SH-SY5Y (cell line): ENCODE data around the gene GTF3C1.

ENCODE experiments used
- GATA2 ChIP-seq: IDR thresholded peaks from 2 replicates; pipeline ENCODE4 v1.6.1; 2011; ENCODE audit warnings: mild to moderate bottlenecking, low read depth, low read length
- GATA3 ChIP-seq: IDR thresholded peaks from 2 replicates; pipeline ENCODE4 v1.6.1; 2011; ENCODE audit warnings: low read depth, mild to moderate bottlenecking, low read length, moderate library complexity

The GTF3C1 gene

GRCh38 chr16:27430923-27431484 is 118.7 kb downstream of the GTF3C1 start:
- TF ChIP-seq GATA2 (no peak), GATA3 (no peak)

GRCh38 chr16:27430512-27430911 is 119.2 kb downstream of the GTF3C1 start:
- TF ChIP-seq GATA2 (no peak), GATA3 (no peak)

- TF ChIP-seq GATA2 (no peak), GATA3 (no peak)
Observed at GRCh38 chr16:27429981-27430441, 119.7 kb downstream of the GTF3C1 start.

GRCh38 chr16:27429330-27429871 is 120.3 kb downstream of the GTF3C1 start:
- no peak for TF ChIP-seq GATA3

GRCh38 chr16:27428026-27428785 is 121.5 kb downstream of the GTF3C1 start:
- TF ChIP-seq GATA2 (no peak), GATA3 (no peak)

- TF ChIP-seq GATA2 (no peak), GATA3 (no peak)
Observed at GRCh38 chr16:27427538-27427937, 122.2 kb downstream of the GTF3C1 start.

GRCh38 chr16:27426423-27427408 is 123.0 kb downstream of the GTF3C1 start:
- TF ChIP-seq GATA3, result no peak

- TF ChIP-seq GATA3 (no peak), GATA2 (no peak)
Observed at GRCh38 chr16:27425961-27426360, 123.8 kb downstream of the GTF3C1 start.

GRCh38 chr16:27424772-27425498 is 124.8 kb downstream of the GTF3C1 start:
- TF ChIP-seq GATA2 (no peak), GATA3 (no peak)

GRCh38 chr16:27421961-27422740 is 127.6 kb downstream of the GTF3C1 start:
- TF ChIP-seq GATA2, result no peak
- TF ChIP-seq GATA3, result no peak

GRCh38 chr16:27417047-27417671 is 132.6 kb downstream of the GTF3C1 start:
- TF ChIP-seq GATA3, result no peak
- no peak for TF ChIP-seq GATA2

- TF ChIP-seq GATA2 (no peak), GATA3 (no peak)
Observed at GRCh38 chr16:27414788-27415431, 134.8 kb downstream of the GTF3C1 start.
